Thyroid gland (tissue), 4 donors: ENCODE data around the gene HPCAL1.

Source experiments
- CTCF ChIP-seq, 6 experiments: fragments of 200-600 bp in 3 of 6; fragments of 450-650 bp in 3 of 6; sonication (generic) in 3 of 6; IDR thresholded peaks; one replicate each; pipeline ENCODE4 v1.5.1; 2016 to 2019; ENCODE audit warnings: antibody characterized with exemption in 6 of 6, mild to moderate bottlenecking in 2 of 6, inconsistent platforms in 1 of 6, moderate library complexity in 1 of 6
- POLR2A ChIP-seq, 2 donors: fragments of 450-650 bp; IDR thresholded peaks; one replicate each; pipeline ENCODE4 v1.6.1; 2017; ENCODE audit warnings: antibody characterized with exemption in 2 of 2, mild to moderate bottlenecking in 2 of 2, moderate library complexity in 1 of 2

- TF ChIP-seq CTCF (IDR thresholded peaks at IDR 0.05) (no peak), POLR2A (IDR thresholded peaks at IDR 0.05) (no peak)
Observed at GRCh38 chr2:10406016-10406415, 103.3 kb downstream of the HPCAL1 start.
